Spleen (tissue), 11 donors: Measurements from ENCODE around the gene GPC3. TPM values are rescaled to one million over a fixed set of nuclear protein-coding genes. Genes with fewer than 3 reads are reported as not detected.

Experiments
- DNase-seq: peaks from one replicate; pipeline ENCODE4 v3.0.0-alpha.2; 2020
- H3K27ac ChIP-seq, 8 donors: fragments of 200-600 bp; sonication (generic) in 7 of 8; 1 replicate in 4 of 8; 2 replicates in 4 of 8; pipeline versions ENCODE4 v1.5.0 to v1.8.0; 2016 to 2021; ENCODE audit warnings: inconsistent platforms in 4 of 8, mild to moderate bottlenecking in 4 of 8, moderate library complexity in 1 of 8
- H3K27me3 ChIP-seq, 7 donors: fragments of 200-600 bp; sonication (generic) in 6 of 7; replicated peaks in 1 of 7; 1 replicate in 4 of 7; 2 replicates in 3 of 7; pipeline versions ENCODE4 v1.5.0 to v1.8.0; 2016 to 2021; ENCODE audit warnings: inconsistent platforms in 3 of 7, mild to moderate bottlenecking in 1 of 7
- H3K36me3 ChIP-seq, 6 donors: fragments of 200-600 bp; sonication (generic) in 5 of 6; 1 replicate in 4 of 6; 2 replicates in 2 of 6; pipeline versions ENCODE4 v1.5.0 to v1.8.0; 2016 to 2021; ENCODE audit warnings: inconsistent platforms in 2 of 6
- H3K4me1 ChIP-seq, 6 donors: fragments of 200-600 bp; sonication (generic) in 5 of 6; 1 replicate in 3 of 6; 2 replicates in 3 of 6; pipeline versions ENCODE4 v1.5.0 to v1.8.0; 2016 to 2021; ENCODE audit warnings: inconsistent platforms in 3 of 6
- H3K4me3 ChIP-seq, 8 donors: fragments of 200-600 bp; sonication (generic) in 7 of 8; 1 replicate in 4 of 8; 2 replicates in 4 of 8; pipeline versions ENCODE4 v1.5.0 to v1.8.0; 2016 to 2021; ENCODE audit warnings: inconsistent platforms in 4 of 8, mild to moderate bottlenecking in 4 of 8, moderate library complexity in 2 of 8
- H3K9me3 ChIP-seq, 8 donors: fragments of 200-600 bp; sonication (generic) in 7 of 8; 1 replicate in 4 of 8; 2 replicates in 4 of 8; pipeline versions ENCODE4 v1.5.0 to v1.8.0; 2016 to 2021; ENCODE audit warnings: inconsistent platforms in 4 of 8
- CTCF ChIP-seq, 11 experiments: fragments of 200-600 bp in 7 of 11; fragments of 450-650 bp in 4 of 11; sonication (generic) in 4 of 11; IDR thresholded peaks in 8 of 11; conservative IDR thresholded peaks in 3 of 11; 1 replicate in 7 of 11; 2 replicates in 4 of 11; pipeline versions ENCODE4 v1.4.0 to v1.8.0; 2016 to 2021; ENCODE audit warnings: antibody characterized with exemption in 11 of 11, inconsistent platforms in 4 of 11, mild to moderate bottlenecking in 1 of 11
- POLR2A ChIP-seq, 3 donors: fragments of 450-650 bp; IDR thresholded peaks; one replicate each; pipeline ENCODE4 v1.5.1; 2017; ENCODE audit warnings: antibody characterized with exemption in 3 of 3, mild to moderate bottlenecking in 1 of 3
- POLR2AphosphoS5 ChIP-seq, 3 donors: sonication (generic); formaldehyde crosslinking; IDR thresholded peaks; one replicate each; pipeline ENCODE4 v1.5.1; 2017; ENCODE audit warnings: antibody characterized with exemption in 3 of 3
- WGBS, 5 donors: extraction: QIAGEN DNeasy Blood & Tissue Kit in 3 of 5; methylation state at CpG; one replicate each; pipeline versions ENCODE4 v1.1.5 to v1.1.7; 2013 to 2018; 5-methylcytosine and 5-hydroxymethylcytosine counted together
- intact Hi-C: fragments of 100-400 bp; cut with DNase I; formaldehyde crosslinking; loops from one replicate; pipeline ENCODE4 v1.15.0; 2023; ENCODE audit warnings: low total_unique reads
- polyA plus RNA-seq, 3 donors: library from polyadenylated mRNA; stranded (reverse); fragments of 200-250 nt; gene quantifications; one replicate each; pipeline ENCODE4 v1.2.1, GENCODE V29; 2013
- total RNA-seq, 7 donors: library from RNA; depleted of rRNA in 3 of 7; stranded (reverse); fragments of >200 nt in 3 of 7; fragmentation: NEBNext Ultra II Directional in 4 of 7; extraction: Animal tissue kit (Norgen Biotek cat#: 25700) in 4 of 7; gene quantifications; one replicate each; pipeline versions ENCODE4 v1.1.0 to v1.2.1, GENCODE V29; 2016 to 2021
- donor health status: healthy with polysubstance abuse.
- donor health status: DM: no; HTN: no; CAD: no; lungs with moderate emphysema.
- donor health status: DM: no; HTN: no; CAD: no.
- donor health status: Bipolar disorder and iron deficiency.
- donor health status: healthy.
- donor health status: DM: no; HTN: no; CAD: no.
- donor health status: DM: yes; HTN: yes; CAD: no.

GPC3 gene
- total and polyA plus RNA-seq, 10 donors = 0.41 to 3.3 (median 1.5) TPM

- Histone ChIP-seq H3K4me1 (no peaks in the 10 kb centered on the region), H3K27ac (no peak overlapping the region), H3K9me3 (no peaks in the 10 kb centered on the region), H3K36me3 (no peaks in the 10 kb centered on the region), H3K27me3 (no peaks in the 10 kb centered on the region), H3K4me3 (no peak overlapping the region)
- intact Hi-C loops = no loop called here
- TF ChIP-seq POLR2A (IDR thresholded peaks at IDR 0.05) = no peak
- TF ChIP-seq POLR2AphosphoS5 (IDR thresholded peaks at IDR 0.05) = no peak
- no peak for TF ChIP-seq CTCF (IDR thresholded peaks at IDR 0.05 in 8 of 11, conservative IDR thresholded peaks at IDR 0.05 in 3 of 11)
- WGBS, 5 donors = 85 to 100% (median 90%) methylated on average over 1 to 7 of the region's 7 CpGs
- no peak for DNase-seq
Observed at GRCh38 chrX:133523526-133523925, 461.9 kb downstream of the GPC3 start.

DNA sequence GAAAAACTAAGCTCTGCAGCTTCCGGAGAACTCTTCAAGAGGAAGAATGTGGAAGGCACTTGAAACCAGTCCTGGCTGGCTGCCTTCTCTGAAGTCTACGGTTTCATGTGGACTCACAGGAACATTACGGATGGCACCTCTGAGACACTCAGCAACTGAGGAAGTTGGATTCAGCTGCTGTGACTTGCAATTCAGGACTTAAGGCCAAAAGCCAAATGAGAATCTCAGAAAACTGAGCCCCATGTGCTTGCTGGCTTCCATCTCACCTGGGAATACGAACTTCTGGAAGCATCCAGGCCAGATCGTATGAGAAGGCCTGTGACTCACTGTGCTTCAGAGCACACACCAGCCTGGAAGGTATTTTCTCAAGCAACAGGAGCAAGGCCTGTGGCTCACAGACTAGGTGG lies 462.3 kb downstream of the GPC3 start:
- no peak for DNase-seq
- H3K9me3 ChIP-seq = no peaks in the 10 kb centered on the region
- no peaks in the 10 kb centered on the region for H3K36me3 ChIP-seq
- intact Hi-C loops = no loop called here
- TF ChIP-seq POLR2AphosphoS5 (IDR thresholded peaks at IDR 0.05) (no peak), CTCF (IDR thresholded peaks at IDR 0.05 in 8 of 11, conservative IDR thresholded peaks at IDR 0.05 in 3 of 11) (no peak)
- H3K27me3 ChIP-seq = no peaks in the 10 kb centered on the region
- H3K4me1 ChIP-seq = no peaks in the 10 kb centered on the region
- H3K27ac ChIP-seq = no peak overlapping the region
- no peak overlapping the region for H3K4me3 ChIP-seq
- WGBS, 5 donors = 54 to 81% (median 67%) methylated on average over 3 to 5 of the region's 5 CpGs

GRCh38 chrX:133516686-133517085 lies 468.7 kb downstream of the GPC3 start:
- H3K27me3 ChIP-seq = no peaks in the 10 kb centered on the region
- H3K36me3 ChIP-seq = no peaks in the 10 kb centered on the region
- intact Hi-C loops = no loop called here
- no peak for DNase-seq
- 40 to 61% (median 59%) methylated on average over 3 of the region's 3 CpGs for WGBS, 5 donors
- no peak overlapping the region for H3K4me3 ChIP-seq
- no peaks in the 10 kb centered on the region for H3K4me1 ChIP-seq
- TF ChIP-seq POLR2A (IDR thresholded peaks at IDR 0.05) = no peak
- TF ChIP-seq POLR2AphosphoS5 (IDR thresholded peaks at IDR 0.05) = no peak
- no peak for TF ChIP-seq CTCF (IDR thresholded peaks at IDR 0.05 in 8 of 11, conservative IDR thresholded peaks at IDR 0.05 in 3 of 11)
- H3K9me3 ChIP-seq = no peaks in the 10 kb centered on the region
- no peak overlapping the region for H3K27ac ChIP-seq

DNA sequence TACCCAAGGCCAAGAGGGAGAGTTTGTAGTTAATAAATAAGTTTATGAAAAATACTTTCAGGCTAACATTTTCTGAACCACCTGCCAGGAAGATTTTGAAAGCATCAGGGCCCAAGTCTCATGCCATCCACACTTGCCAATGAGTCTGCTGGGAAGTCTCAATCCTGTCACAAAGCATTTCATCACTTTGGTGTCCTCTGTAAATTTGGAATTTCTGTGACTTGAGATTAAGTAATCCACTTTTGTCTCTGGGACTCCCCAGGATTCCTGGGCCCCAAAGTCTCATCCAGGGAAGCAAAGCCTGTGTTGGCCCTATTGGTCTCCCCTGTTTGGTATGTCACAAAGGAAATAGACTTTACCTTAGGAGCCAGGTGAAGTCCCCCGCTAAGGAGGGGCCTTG lies 470.9 kb downstream of the GPC3 start:
- Histone ChIP-seq H3K4me1 (no peaks in the 10 kb centered on the region), H3K4me3 (no peak overlapping the region), H3K9me3 (no peaks in the 10 kb centered on the region), H3K27me3 (no peaks in the 10 kb centered on the region), H3K36me3 (no peaks in the 10 kb centered on the region), H3K27ac (no peak overlapping the region)
- no peak for DNase-seq
- 86 to 100% (median 94%) methylated on average over 1 of the region's 1 CpG for WGBS, 5 donors
- TF ChIP-seq CTCF (IDR thresholded peaks at IDR 0.05 in 8 of 11, conservative IDR thresholded peaks at IDR 0.05 in 3 of 11) = no peak
- TF ChIP-seq POLR2AphosphoS5 (IDR thresholded peaks at IDR 0.05) = no peak
- TF ChIP-seq POLR2A (IDR thresholded peaks at IDR 0.05) = no peak
- intact Hi-C loops = no loop called here
